ENCODE data around the gene PDE11A.
"Not testable (repeated sequence)": the region's sequence is repeated elsewhere in the genome, so short reads cannot be mapped to it uniquely, and the experiment has no call there.

The PDE11A gene

GRCh38 chr2:177830881-177831386, 241.6 kb downstream of the PDE11A start:
- DNase-seq (ENCODE audit: insufficient read length, low spot score) (no peak), FAIRE-seq (no peak)

- no peak for DNase-seq (ENCODE audit: insufficient read length, low spot score)
- FAIRE-seq = no peak
Measured at GRCh38 chr2:177828557-177828956, 244.0 kb downstream of the PDE11A start.

- DNase-seq (ENCODE audit: insufficient read length, low spot score) (no peak), FAIRE-seq (no peak)
Measured at GRCh38 chr2:177826897-177827296, 245.7 kb downstream of the PDE11A start.

- DNase-seq (ENCODE audit: insufficient read length, low spot score) (no peak), FAIRE-seq (no peak)
Measured at GRCh38 chr2:177822941-177823340, 249.6 kb downstream of the PDE11A start.

- no peak for FAIRE-seq
Measured at GRCh38 chr2:177818412-177818811, 254.2 kb downstream of the PDE11A start.

GRCh38 chr2:177817300-177817699, 255.3 kb downstream of the PDE11A start:
- DNase-seq (ENCODE audit: insufficient read length, low spot score) (no peak), FAIRE-seq (no peak)

More at GRCh38 chr2:177818412-177818811, 254.2 kb downstream of the PDE11A start:
- DNase-seq (ENCODE audit: insufficient read length, low spot score) = no peak

GRCh38 chr2:177816766-177817165, 255.8 kb downstream of the PDE11A start:
- no peak for DNase-seq (ENCODE audit: insufficient read length, low spot score)
- FAIRE-seq = no peak

GRCh38 chr2:177812713-177813396, 259.7 kb downstream of the PDE11A start:
- FAIRE-seq (no peak), DNase-seq (ENCODE audit: insufficient read length, low spot score) (no peak)

- no peak for FAIRE-seq
- DNase-seq (ENCODE audit: insufficient read length, low spot score) = no peak
Measured at GRCh38 chr2:177810906-177811305, 261.7 kb downstream of the PDE11A start.

GRCh38 chr2:177808984-177809809, 263.4 kb downstream of the PDE11A start:
- FAIRE-seq (no peak), DNase-seq (ENCODE audit: insufficient read length, low spot score) (no peak)

- FAIRE-seq = no peak
- no peak for DNase-seq (ENCODE audit: insufficient read length, low spot score)
Measured at GRCh38 chr2:177806025-177806424, 266.6 kb downstream of the PDE11A start.

- DNase-seq (ENCODE audit: insufficient read length, low spot score) = no peak
Measured at GRCh38 chr2:177799531-177799930, 273.0 kb downstream of the PDE11A start.

GRCh38 chr2:177797808-177798207, 274.8 kb downstream of the PDE11A start:
- DNase-seq (ENCODE audit: insufficient read length, low spot score) = no peak
- FAIRE-seq = no peak

More at GRCh38 chr2:177799531-177799930, 273.0 kb downstream of the PDE11A start:
- FAIRE-seq = peak; percentile 67

- DNase-seq (ENCODE audit: insufficient read length, low spot score) = no peak
- no peak for FAIRE-seq
Measured at GRCh38 chr2:177796654-177797415, 275.7 kb downstream of the PDE11A start.

- no peak for DNase-seq (ENCODE audit: insufficient read length, low spot score)
- FAIRE-seq = no peak
Measured at GRCh38 chr2:177796011-177796410, 276.6 kb downstream of the PDE11A start.

- FAIRE-seq; DNase-seq (ENCODE audit: insufficient read length, low spot score): not testable (repeated sequence)
Measured at GRCh38 chr2:177785143-177785542, 287.4 kb downstream of the PDE11A start.

- no peak for DNase-seq (ENCODE audit: insufficient read length, low spot score)
Measured at GRCh38 chr2:177784745-177785067, 287.9 kb downstream of the PDE11A start.

GRCh38 chr2:177783835-177784744, 288.5 kb downstream of the PDE11A start:
- DNase-seq (ENCODE audit: insufficient read length, low spot score) = no peak
- FAIRE-seq = peak; percentile 40

More at GRCh38 chr2:177784745-177785067, 287.9 kb downstream of the PDE11A start:
- FAIRE-seq = no peak

GRCh38 chr2:177783091-177783490, 289.5 kb downstream of the PDE11A start:
- no peak for DNase-seq (ENCODE audit: insufficient read length, low spot score)
- FAIRE-seq = no peak

- no peak for FAIRE-seq
- no peak for DNase-seq (ENCODE audit: insufficient read length, low spot score)
Measured at GRCh38 chr2:177782613-177783012, 290.0 kb downstream of the PDE11A start.
